Measurements from ENCODE around the gene SLC26A11.
A peak's percentile ranks its signal among the peaks of the same experiment; 100 is the strongest.
"Not testable (repeated sequence)": the region's sequence is repeated elsewhere in the genome, so short reads cannot be mapped to it uniquely, and the experiment has no call there.

Gene SLC26A11

DNA sequence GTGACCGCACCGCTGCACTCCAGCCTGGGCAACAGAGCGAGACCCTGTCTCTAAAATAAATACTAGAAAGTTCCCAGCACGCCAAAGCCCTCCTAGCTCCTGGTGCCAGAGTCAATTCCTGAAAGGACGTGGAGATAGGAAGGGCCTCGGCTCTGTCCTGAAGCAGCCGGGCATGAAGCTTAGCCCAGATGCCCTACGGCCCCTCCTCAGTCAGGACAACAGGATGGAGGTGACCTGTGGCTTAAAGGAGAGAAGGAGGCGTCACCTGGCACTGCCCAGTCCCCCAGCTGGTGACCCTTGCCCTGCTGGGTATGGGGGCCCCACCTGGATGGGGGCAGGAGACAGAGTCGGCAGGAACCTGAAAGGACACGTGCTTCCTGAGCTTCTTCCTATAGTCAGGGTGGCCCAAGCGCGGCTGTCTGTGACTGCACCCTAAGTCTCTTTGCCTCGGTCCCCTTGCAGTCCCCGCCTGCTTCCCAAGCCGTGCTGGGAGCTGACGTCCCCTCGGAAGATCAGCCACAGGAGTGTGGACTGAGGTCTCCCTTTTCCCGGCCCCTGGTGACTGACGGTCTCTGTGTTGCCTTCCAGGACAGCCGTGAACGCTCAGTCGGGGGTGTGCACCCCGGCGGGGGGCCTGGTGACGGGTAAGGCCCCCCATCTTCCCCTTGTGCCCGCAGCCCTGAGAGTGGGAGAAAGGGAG, 25.5 kb downstream of the SLC26A11 start:
- DNase-seq = no peak

DNA sequence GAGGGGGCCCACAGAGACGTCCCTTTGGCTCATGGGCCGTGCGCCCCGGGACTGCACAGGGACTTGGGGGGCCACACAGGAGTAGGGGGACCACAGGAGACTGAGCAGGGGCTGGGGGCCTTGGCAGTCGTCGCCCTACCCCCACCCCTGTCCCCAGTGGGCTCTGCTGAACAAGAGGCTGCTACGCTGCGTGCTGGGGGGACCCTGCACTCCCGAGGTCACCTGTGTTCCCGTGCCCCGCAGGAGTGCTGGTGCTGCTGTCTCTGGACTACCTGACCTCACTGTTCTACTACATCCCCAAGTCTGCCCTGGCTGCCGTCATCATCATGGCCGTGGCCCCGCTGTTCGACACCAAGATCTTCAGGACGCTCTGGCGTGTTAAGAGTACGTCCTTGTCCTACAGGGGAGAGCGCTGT, 26.0 kb downstream of the SLC26A11 start:
- no peak for DNase-seq

DNA sequence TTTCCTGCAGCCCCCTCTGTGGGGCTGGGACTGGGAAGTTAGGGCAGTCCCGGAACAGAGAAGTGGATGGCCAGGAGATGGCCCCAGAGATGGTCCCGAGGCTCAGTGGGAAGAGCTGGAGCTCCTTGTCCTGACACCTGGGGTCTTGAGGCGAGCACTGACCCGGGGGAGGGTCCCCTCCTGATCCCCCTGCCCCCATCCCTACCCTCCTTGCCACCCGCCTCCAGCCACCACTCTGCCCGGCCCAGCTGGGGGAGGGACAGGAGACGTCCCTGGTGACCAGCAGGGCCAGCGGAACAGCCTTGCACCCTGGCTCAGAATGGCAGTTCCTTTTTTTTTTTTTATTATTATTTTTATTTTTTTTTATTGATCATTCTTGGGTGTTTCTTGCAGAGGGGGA, 26.5 kb downstream of the SLC26A11 start:
- DNase-seq = no peak

DNA sequence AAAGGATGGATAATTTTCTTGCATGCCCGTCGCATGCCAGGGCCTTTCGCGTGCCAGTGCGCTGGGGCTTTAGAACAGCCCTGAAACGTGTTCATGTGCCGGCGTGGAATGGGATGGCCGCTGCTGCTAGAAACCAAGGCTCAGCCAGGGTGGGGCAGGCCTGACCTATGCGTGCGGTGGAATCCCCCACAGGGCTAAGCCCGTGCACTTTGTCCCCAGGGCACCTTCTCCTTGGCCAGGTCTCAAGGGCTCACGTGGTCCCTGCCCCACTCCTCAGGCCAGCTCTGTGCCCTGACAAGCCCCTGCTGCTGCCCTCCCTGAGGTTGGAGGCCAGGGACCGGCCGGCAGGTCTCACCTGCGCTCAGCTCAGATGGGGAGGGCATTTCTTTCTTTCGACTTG, 27.3 kb downstream of the SLC26A11 start:
- no peak for DNase-seq

DNA sequence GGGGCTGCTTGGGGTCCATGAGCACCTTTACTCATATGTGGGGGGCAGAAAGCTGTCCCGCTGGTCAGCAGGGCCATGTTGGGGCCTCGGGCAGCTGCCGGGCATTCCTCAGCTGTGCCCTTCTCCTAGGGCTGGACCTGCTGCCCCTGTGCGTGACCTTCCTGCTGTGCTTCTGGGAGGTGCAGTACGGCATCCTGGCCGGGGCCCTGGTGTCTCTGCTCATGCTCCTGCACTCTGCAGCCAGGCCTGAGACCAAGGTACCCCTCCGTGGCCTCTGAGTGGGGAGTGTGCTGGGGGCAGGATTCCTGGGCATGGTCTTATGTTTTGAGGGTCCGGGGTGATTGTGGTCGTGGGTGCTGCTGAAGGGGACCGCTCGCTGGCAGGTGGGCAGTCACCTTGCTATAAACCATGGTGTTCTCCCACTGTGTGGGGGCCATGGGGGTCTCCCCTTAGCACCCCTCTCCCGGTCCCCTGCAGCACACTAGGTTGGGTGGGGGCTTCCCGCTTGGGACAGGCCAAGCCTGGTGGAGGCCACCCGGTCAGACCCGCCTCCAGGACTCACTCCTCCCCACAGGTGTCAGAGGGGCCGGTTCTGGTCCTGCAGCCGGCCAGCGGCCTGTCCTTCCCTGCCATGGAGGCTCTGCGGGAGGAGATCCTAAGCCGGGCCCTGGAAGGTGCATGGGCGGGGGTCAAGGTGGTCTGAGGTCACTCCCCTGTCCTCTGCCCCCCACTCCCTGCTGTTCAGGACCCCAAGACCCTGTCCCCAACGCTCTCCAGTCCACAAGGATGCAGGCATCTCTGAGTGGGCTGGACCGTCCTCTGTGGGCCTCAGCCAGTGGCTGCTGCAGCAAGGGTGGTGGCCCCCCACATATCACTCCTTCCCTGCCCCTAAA, 28.0 kb downstream of the SLC26A11 start:
- DNase-seq = no peak

- no peak for DNase-seq
Measured at GRCh38 chr17:80248894-80249710, 28.9 kb downstream of the SLC26A11 start.

GRCh38 chr17:80251966-80252365, 31.7 kb downstream of the SLC26A11 start:
- no peak for DNase-seq

DNA sequence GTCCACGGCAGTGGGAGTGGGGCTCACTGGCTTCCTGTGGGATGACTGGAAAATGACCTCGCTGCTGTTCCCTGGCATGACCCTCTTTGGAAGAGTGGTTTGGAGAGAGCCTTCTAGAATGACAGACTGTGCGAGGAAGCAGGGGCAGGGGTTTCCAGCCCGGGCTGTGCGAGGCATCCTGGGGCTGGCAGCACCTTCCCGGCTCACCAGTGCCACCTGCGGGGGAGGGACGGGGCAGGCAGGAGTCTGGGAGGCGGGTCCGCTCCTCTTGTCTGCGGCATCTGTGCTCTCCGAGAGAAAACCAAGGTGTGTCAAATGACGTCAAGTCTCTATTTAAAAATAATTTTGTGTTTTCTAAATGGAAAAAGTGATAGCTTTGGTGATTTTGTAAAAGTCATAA, 32.6 kb downstream of the SLC26A11 start:
- peak; percentile 90 for DNase-seq

GRCh38 chr17:80253631-80254395, 33.6 kb downstream of the SLC26A11 start:
- no peak for DNase-seq

- DNase-seq = peak; percentile 96
Measured at GRCh38 chr17:80254396-80255251, 34.4 kb downstream of the SLC26A11 start.

DNA sequence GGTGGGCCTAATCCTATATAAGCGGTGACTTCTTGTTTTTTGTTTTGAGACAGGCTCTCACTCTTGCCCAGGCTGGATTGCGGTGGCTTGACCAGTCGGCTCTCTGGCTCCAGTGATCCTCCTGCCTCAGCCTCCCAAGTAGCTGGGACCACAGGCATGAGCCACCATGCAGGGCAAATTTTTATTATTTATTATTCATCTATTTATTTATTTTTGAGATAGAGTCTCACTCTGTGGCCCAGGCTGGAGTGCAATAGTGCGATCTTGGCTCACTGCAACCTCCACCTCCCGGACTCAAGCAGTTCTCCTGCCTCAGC, 35.8 kb downstream of the SLC26A11 start:
- no peak for DNase-seq

GRCh38 chr17:80257716-80258213, 37.5 kb downstream of the SLC26A11 start:
- DNase-seq = no peak

DNA sequence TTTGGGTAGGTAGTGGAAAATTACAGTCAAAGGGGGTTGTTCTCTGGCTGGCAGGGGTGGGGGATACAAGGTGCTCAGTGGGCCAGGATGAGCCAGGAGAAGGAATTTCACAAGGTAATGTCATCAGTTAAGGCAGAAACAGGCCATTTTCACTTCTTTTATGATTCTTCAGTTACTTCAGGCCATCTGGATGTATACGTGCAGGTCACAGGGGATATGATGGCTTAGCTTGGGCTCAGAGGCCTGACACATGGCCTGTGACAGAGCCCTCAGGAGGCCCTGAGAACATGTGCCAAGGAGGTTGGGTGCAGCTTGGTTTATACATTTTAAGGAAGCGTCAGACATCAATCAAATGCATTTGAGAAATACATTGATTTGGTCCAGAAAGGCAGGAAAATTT, 38.1 kb downstream of the SLC26A11 start:
- DNase-seq = not testable (repeated sequence)

DNA sequence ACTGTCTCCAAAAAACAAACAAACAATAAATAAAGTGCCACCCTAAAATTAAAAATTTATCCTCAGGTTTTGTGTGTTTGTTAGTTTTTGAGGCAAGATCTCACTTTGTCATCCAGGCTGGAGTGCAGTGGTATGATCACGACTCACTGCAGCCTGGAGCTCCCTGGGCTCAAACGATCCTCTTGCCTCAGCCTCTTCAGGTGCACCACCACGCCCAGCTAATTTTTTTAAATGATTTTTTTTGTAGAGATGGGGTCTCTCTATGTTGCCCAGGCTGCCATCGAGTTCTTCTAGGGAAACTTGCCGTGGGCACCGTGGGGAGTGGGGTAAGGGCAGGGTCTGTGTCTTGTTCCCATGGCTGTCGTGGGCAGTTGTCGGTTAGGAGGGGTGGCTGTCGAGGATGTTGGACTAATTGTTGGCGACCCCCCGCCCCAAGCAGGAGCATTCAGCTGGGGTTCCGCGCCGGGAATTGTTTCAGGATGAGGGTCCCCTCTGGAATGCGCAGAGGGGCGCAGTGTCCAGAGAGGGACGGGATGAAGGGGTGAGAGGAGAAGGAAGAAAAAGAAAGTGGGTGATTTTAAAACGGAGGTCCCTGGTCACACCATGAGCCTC, 39.3 kb downstream of the SLC26A11 start:
- no peak for DNase-seq

- DNase-seq = peak; percentile 84
Measured at GRCh38 chr17:80260069-80260535, 39.9 kb downstream of the SLC26A11 start.

GRCh38 chr17:80260791-80261158, 40.5 kb downstream of the SLC26A11 start, which contains the start of gene RNF213:
Gene RNF213 (plus strand): TSS chr17:80260852. CDS start chr17:80263682, 2,830 bp downstream.
- DNase-seq = no peak

GRCh38 chr17:80261159-80261894, 41.1 kb downstream of the SLC26A11 start:
- peak; percentile 87 for DNase-seq

DNA sequence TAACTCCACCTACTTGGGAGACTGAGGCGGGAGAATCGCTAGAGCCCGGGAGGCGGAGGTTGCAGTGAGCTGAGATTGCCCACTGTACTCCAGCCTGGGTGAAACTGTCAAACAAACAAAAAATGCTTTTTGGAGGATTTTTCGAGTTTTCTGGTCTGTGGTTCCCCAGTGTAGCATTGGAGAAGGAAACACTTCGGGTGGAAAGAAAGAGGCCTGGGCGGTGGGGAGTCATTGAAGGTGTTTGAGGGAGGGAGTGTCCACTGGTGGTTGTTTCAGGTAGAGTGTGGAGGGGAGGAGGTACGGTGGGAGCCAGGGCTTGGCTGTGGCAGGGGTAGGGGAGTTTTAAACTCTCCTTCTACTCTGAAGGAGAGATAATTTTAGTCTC, 41.7 kb downstream of the SLC26A11 start:
- DNase-seq = no peak

DNA sequence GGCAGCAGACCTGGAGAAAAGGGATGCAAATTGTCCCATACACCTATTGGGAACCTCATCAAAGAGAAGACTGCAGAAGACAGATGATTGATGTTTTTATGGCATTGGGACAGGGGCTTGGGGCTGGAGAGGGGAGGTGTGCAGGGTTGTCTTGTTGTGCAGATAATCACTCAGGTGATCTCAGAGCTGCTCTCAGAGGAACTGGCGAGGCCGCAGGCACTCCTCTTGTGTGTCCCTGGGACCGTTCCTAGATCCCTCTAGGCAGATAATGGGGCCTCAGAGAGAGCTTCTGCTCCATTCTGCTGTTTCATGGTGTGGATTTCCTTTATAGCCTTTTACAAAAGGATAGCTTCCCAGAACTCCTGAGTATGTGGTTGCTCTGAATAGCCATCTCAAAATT, 42.1 kb downstream of the SLC26A11 start:
- no peak for DNase-seq

DNA sequence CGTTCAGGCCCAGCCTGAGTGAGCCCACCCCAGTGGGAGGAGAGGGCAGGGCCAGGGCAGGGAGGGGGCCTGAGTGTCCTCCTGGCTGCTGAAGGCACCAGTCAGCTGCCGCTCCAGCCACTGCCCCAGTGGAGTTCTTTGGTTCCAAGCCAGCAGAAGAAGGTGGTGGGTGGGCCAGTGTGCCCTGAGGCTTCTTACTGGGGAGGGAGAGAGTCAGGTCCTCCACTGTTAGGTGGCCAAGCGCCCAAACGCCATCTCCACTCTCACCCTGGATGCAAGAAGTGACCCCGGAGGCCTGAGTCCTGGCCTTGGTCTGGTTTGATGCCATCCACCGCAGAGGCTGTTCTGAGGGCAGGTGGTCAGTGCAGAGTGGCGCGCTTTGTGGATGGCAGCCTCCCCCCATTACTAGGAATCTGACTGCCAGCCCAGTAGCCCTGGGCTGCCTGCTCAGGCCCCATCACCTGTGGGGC, 42.6 kb downstream of the SLC26A11 start:
- no peak for DNase-seq
